Pancreas (tissue), 10 donors: Measurements from ENCODE around the gene SLC22A9. TPM values are rescaled to one million over a fixed set of nuclear protein-coding genes. Genes with fewer than 3 reads are reported as not detected.

Experiments used
- ATAC-seq, 4 donors: fragments of 200-7000 bp; cut with Tn5 transposase; one replicate each; pipeline versions ENCODE4 v1.8.0 to v1.9.1; 2020; ENCODE audit warnings: mild to moderate bottlenecking in 4 of 4, moderate library complexity in 4 of 4
- DNase-seq, 6 donors: peaks; one replicate each; pipeline ENCODE4 v3.0.0-alpha.2; 2020
- FAIRE-seq: peaks from 2 replicates; lab custom pipeline; 2012; peaks lifted over from hg19 to GRCh38; lab: Jason Lieb, UNC
- H3K27ac ChIP-seq, 4 donors: fragments of 200-600 bp; sonication (generic); 1 replicate in 3 of 4; 2 replicates in 1 of 4; pipeline versions ENCODE4 v1.5.0 to v1.8.0; 2020
- H3K27me3 ChIP-seq, 4 donors: fragments of 200-600 bp; one replicate each; pipeline ENCODE4 v1.8.0; 2021
- H3K36me3 ChIP-seq, 3 donors: fragments of 200-600 bp; sonication (generic) in 1 of 3; one replicate each; pipeline versions ENCODE4 v1.5.0 to v1.8.0; 2020 to 2021
- H3K4me1 ChIP-seq, 3 donors: fragments of 200-600 bp; one replicate each; pipeline ENCODE4 v1.8.0; 2021
- H3K4me3 ChIP-seq, 4 donors: fragments of 200-600 bp; sonication (generic) in 2 of 4; one replicate each; pipeline versions ENCODE4 v1.5.0 to v1.8.0; 2020 to 2021
- H3K9me3 ChIP-seq, 4 donors: fragments of 200-600 bp; one replicate each; pipeline ENCODE4 v1.8.0; 2021
- WGBS, 2 donors: extraction: QIAGEN DNeasy Blood & Tissue Kit; methylation state at CpG; one replicate each; pipeline ENCODE4 v1.1.7; 2013; 5-methylcytosine and 5-hydroxymethylcytosine counted together
- intact Hi-C, 3 donors: fragments of 100-400 bp; cut with DNase I; formaldehyde crosslinking; loops; one replicate each; pipeline versions ENCODE4 v1.11.1 to v1.14.2; 2022
- polyA plus RNA-seq, 2 donors: library from polyadenylated mRNA; stranded (reverse); fragments of 200-250 nt; gene quantifications; one replicate each; pipeline ENCODE4 v1.2.3, GENCODE V29; 2013
- total RNA-seq, 6 donors: library from RNA; stranded (reverse); fragmentation: NEBNext Ultra II Directional in 4 of 6; extraction: Animal tissue kit (Norgen Biotek cat#: 25700) in 4 of 6; gene quantifications; one replicate each; pipeline versions ENCODE4 v1.2.1 to v1.2.4, GENCODE V29; 2021 to 2023
- TF ChIP-seq, protein P1 (sequence below), 4 donors: fragments of 200-600 bp; sonication (generic) in 3 of 4; IDR thresholded peaks; one replicate each; pipeline versions ENCODE4 v1.5.0 to v1.8.0; 2021; ENCODE audit warnings: antibody characterized with exemption in 4 of 4
- donor health status: healthy with polysubstance abuse.
- donor health status: DM: no; HTN: no; CAD: no; lungs with moderate emphysema.
- donor health status: DM: no; HTN: no; CAD: no.
- donor health status: control.
- donor health status: control.
- donor health status: Bipolar disorder and iron deficiency.
- donor health status: DM: yes; HTN: yes; CAD: no.
- donor health status: DM: no; HTN: no; CAD: no.
- donor health status: DM: no; HTN: no; CAD: no.
- donor health status: DM: yes; HTN: yes; CAD: no.

SLC22A9 gene
- total and polyA plus RNA-seq, 8 donors = 0.12 to 0.44 (median 0.26) TPM; not detected in 3

GRCh38 chr11:63459586-63459985, 90.0 kb downstream of the SLC22A9 start:
- Histone ChIP-seq H3K4me1 (no peaks in the 10 kb centered on the region), H3K27me3 (no peaks in the 10 kb centered on the region), H3K9me3 (no peaks in the 10 kb centered on the region), H3K4me3 (no peak overlapping the region), H3K27ac (no peak overlapping the region), H3K36me3 (no peaks in the 10 kb centered on the region)
- DNase-seq (no peak), ATAC-seq (no peak), FAIRE-seq (no peak)
- WGBS, 2 donors = 60 to 63% methylated on average over 6 of the region's 6 CpGs
- TF ChIP-seq, protein P1, sequence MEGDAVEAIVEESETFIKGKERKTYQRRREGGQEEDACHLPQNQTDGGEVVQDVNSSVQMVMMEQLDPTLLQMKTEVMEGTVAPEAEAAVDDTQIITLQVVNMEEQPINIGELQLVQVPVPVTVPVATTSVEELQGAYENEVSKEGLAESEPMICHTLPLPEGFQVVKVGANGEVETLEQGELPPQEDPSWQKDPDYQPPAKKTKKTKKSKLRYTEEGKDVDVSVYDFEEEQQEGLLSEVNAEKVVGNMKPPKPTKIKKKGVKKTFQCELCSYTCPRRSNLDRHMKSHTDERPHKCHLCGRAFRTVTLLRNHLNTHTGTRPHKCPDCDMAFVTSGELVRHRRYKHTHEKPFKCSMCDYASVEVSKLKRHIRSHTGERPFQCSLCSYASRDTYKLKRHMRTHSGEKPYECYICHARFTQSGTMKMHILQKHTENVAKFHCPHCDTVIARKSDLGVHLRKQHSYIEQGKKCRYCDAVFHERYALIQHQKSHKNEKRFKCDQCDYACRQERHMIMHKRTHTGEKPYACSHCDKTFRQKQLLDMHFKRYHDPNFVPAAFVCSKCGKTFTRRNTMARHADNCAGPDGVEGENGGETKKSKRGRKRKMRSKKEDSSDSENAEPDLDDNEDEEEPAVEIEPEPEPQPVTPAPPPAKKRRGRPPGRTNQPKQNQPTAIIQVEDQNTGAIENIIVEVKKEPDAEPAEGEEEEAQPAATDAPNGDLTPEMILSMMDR (IDR thresholded peaks at IDR 0.05) = no peak
- intact Hi-C loops = no loop called here

Other genes starting within 250 kb of the SLC22A9 start
- not detected for gene SLC22A24, start 225.6 kb upstream of the SLC22A9 start, total RNA-seq
- not detected for gene SLC22A24, start 225.6 kb upstream of the SLC22A9 start, polyA plus RNA-seq
- not detected for gene SLC22A25, start 126.2 kb upstream of the SLC22A9 start, total RNA-seq
- not detected for gene SLC22A25, start 126.2 kb upstream of the SLC22A9 start, polyA plus RNA-seq
- 10 to 100 TPM in 2 of 6 donors, 1 to 10 TPM in 4; 4.6 to 11.0 (median 9.2) TPM for gene PLAAT5, start 121.4 kb downstream of the SLC22A9 start, total RNA-seq
- 1 to 10 TPM; 1.6 to 3.7 TPM for gene PLAAT5, start 121.4 kb downstream of the SLC22A9 start, polyA plus RNA-seq
- 1 to 10 TPM in 2 of 6 donors, under 1 TPM in 2, not detected in 2; 0.13 to 1.4 (median 0.79) TPM for gene LGALS12, start 136.3 kb downstream of the SLC22A9 start, total RNA-seq
- 1 to 10 TPM in 1 of 2 donors, under 1 TPM in 1; 0.21 to 2.1 TPM for gene LGALS12, start 136.3 kb downstream of the SLC22A9 start, polyA plus RNA-seq
- 10 to 100 TPM in 2 of 6 donors, 1 to 10 TPM in 4; 3.3 to 32.4 (median 5.7) TPM for gene PLAAT4, start 167.0 kb downstream of the SLC22A9 start, total RNA-seq
- gene PLAAT4, start 167.0 kb downstream of the SLC22A9 start, polyA plus RNA-seq = 10 to 100 TPM; 13.5 to 16.2 TPM
- gene PLAAT2, start 193.6 kb downstream of the SLC22A9 start, total RNA-seq = not detected
- gene PLAAT2, start 193.6 kb downstream of the SLC22A9 start, polyA plus RNA-seq = under 1 TPM in 1 of 2 donors, not detected in 1; 0.26 TPM
- 10 to 100 TPM; 15.2 to 36.0 (median 19.1) TPM for gene PLAAT3, start 244.6 kb downstream of the SLC22A9 start, total RNA-seq
- gene PLAAT3, start 244.6 kb downstream of the SLC22A9 start, polyA plus RNA-seq = 10 to 100 TPM; 26.7 to 30.6 TPM